HG03103 (cell line): ENCODE results near the gene MAPK8IP1.
A peak's percentile ranks its signal among the peaks of the same experiment; 100 is the strongest.
"Not testable (repeated sequence)": the region's sequence is repeated elsewhere in the genome, so short reads cannot be mapped to it uniquely, and the experiment has no call there.

Experiments
- ATAC-seq: cut with Tn5 transposase; IDR thresholded peaks from one replicate; pipeline ENCODE4 v1.9.1; 2021; ENCODE audit warnings: low read depth; ENCODE audit not compliant: unreplicated experiment

Gene MAPK8IP1

GRCh38 chr11:45889555-45889954 lies 4.1 kb downstream of the MAPK8IP1 start:
- ATAC-seq = no peak

GRCh38 chr11:45889966-45890365 lies 4.5 kb downstream of the MAPK8IP1 start:
- ATAC-seq = no peak

- ATAC-seq = no peak
These were observed 5.6 kb downstream of the MAPK8IP1 start for GRCh38 chr11:45890886-45891550.

- ATAC-seq = no peak
These were observed 7.4 kb downstream of the MAPK8IP1 start for GRCh38 chr11:45892856-45893255.

GRCh38 chr11:45894555-45895247 lies 9.2 kb downstream of the MAPK8IP1 start:
- ATAC-seq = no peak

- ATAC-seq = no peak
These were observed 10.3 kb downstream of the MAPK8IP1 start for GRCh38 chr11:45895553-45896259.

GRCh38 chr11:45896422-45896984 lies 11.1 kb downstream of the MAPK8IP1 start:
- no peak for ATAC-seq

GRCh38 chr11:45897556-45897955 lies 12.1 kb downstream of the MAPK8IP1 start:
- ATAC-seq = no peak

GRCh38 chr11:45899086-45899447 lies 13.6 kb downstream of the MAPK8IP1 start:
- ATAC-seq = no peak

- ATAC-seq = peak; percentile 58
These were observed 14.2 kb downstream of the MAPK8IP1 start for GRCh38 chr11:45899448-45900174.

GRCh38 chr11:45900175-45900800 lies 14.8 kb downstream of the MAPK8IP1 start:
- not testable (repeated sequence) for ATAC-seq

- ATAC-seq = no peak
These were observed 15.6 kb downstream of the MAPK8IP1 start for GRCh38 chr11:45900916-45901617.

GRCh38 chr11:45901626-45902025 lies 16.2 kb downstream of the MAPK8IP1 start:
- ATAC-seq = no peak

- no peak for ATAC-seq
These were observed 17.3 kb downstream of the MAPK8IP1 start for GRCh38 chr11:45902452-45903380.

- no peak for ATAC-seq
These were observed 19.0 kb downstream of the MAPK8IP1 start for GRCh38 chr11:45904309-45904915.

- ATAC-seq = no peak
These were observed 19.6 kb downstream of the MAPK8IP1 start for GRCh38 chr11:45905095-45905494.

- not testable (repeated sequence) for ATAC-seq
These were observed 20.1 kb downstream of the MAPK8IP1 start for GRCh38 chr11:45905576-45905975.

- no peak for ATAC-seq
These were observed 20.7 kb downstream of the MAPK8IP1 start for GRCh38 chr11:45906096-45906682.
